ENCODE results near the gene DPM1.
"Not testable (repeated sequence)": the region's sequence is repeated elsewhere in the genome, so short reads cannot be mapped to it uniquely, and the experiment has no call there.

DPM1 gene

GRCh38 chr20:50978533-50978932 lies 20.2 kb upstream of the DPM1 start:
- not testable (repeated sequence) for ATAC-seq

GRCh38 chr20:50977066-50978021 lies 19.0 kb upstream of the DPM1 start:
- no peak for ATAC-seq

- ATAC-seq: no peak
Measured at GRCh38 chr20:50975701-50976330, 17.5 kb upstream of the DPM1 start.

- no peak for ATAC-seq
Measured at GRCh38 chr20:50969912-50970311, 11.6 kb upstream of the DPM1 start.

- no peak for ATAC-seq
Measured at GRCh38 chr20:50969435-50969834, 11.1 kb upstream of the DPM1 start.

GRCh38 chr20:50968289-50968688 lies 10.0 kb upstream of the DPM1 start:
- ATAC-seq: no peak

GRCh38 chr20:50967586-50967985 lies 9.3 kb upstream of the DPM1 start:
- ATAC-seq: no peak

GRCh38 chr20:50959543-50960126 lies 1.3 kb upstream of the DPM1 start:
- no peak for ATAC-seq

GRCh38 chr20:50958615-50959542 lies 547 bp upstream of the DPM1 start, which contains the start of gene MOCS3:
MOCS3 (plus strand) TSS chr20:50958818; CDS start chr20:50958843, 25 bp downstream.
- ATAC-seq: peak; percentile 69 to 75

GRCh38 chr20:50957276-50957675 lies 1.1 kb downstream of the DPM1 start:
- no peak for ATAC-seq

GRCh38 chr20:50953821-50954220 lies 4.5 kb downstream of the DPM1 start:
- peak; percentile 41 to 47 for ATAC-seq

GRCh38 chr20:50953196-50953595 lies 5.1 kb downstream of the DPM1 start:
- no peak for ATAC-seq

GRCh38 chr20:50948132-50948785 lies 10.1 kb downstream of the DPM1 start:
- ATAC-seq: no peak

GRCh38 chr20:50943069-50943468 lies 15.3 kb downstream of the DPM1 start:
- no peak for ATAC-seq

- no peak for ATAC-seq
Measured at GRCh38 chr20:50933589-50933988, 24.7 kb downstream of the DPM1 start.

- ATAC-seq: no peak
Measured at GRCh38 chr20:50932691-50933280, 25.5 kb downstream of the DPM1 start.

- ATAC-seq: no peak
Measured at GRCh38 chr20:50932016-50932485, 26.3 kb downstream of the DPM1 start.

- peak; percentile 63 to 66 for ATAC-seq
Measured at GRCh38 chr20:50931306-50932015, 26.9 kb downstream of the DPM1 start, which contains the start of gene ADNP. ADNP (minus strand) TSS chr20:50931437; CDS start chr20:50903996, 27,441 bp downstream.

- peak; percentile 49 to 53 for ATAC-seq
Measured at GRCh38 chr20:50930976-50931305, 27.4 kb downstream of the DPM1 start.

GRCh38 chr20:50930139-50930975 lies 28.0 kb downstream of the DPM1 start:
- peak in 1 of 2 donors; percentile 3 for ATAC-seq

Data from activated CD4-positive, CD25-positive, alpha-beta regulatory T cell treated with anti-CD3 and anti-CD28 coated beads, Interleukin-2, amount 50 U/mL, for 24 hours (primary cell).